Neural cell (in vitro differentiated cells): Measurements from ENCODE around the gene BUB3. TPM values are rescaled to one million over a fixed set of nuclear protein-coding genes. Genes with fewer than 3 reads are reported as not detected.
A peak's percentile ranks its signal among the peaks of the same experiment; 100 is the strongest.

ENCODE experiments used
- H2AFZ ChIP-seq: fragments of 200-600, 300-800 bp; sonication (generic), shearing (Covaris generic); 2 replicates; pipeline ENCODE4 v1.6.0; 2014; ENCODE audit warnings: low read depth, mild to moderate bottlenecking, antibody characterized with exemption, low read length, moderate library complexity
- H3F3A ChIP-seq: fragments of 200-600 bp; shearing (Covaris generic); 2 replicates; pipeline ENCODE4 v1.6.1; 2016; ENCODE audit warnings: mild to moderate bottlenecking, moderate library complexity, mixed read lengths, antibody characterized with exemption, low read length; ENCODE audit not compliant: insufficient read depth, poor library complexity, severe bottlenecking
- H3K27ac ChIP-seq: fragments of 200-600, 300-800 bp; sonication (generic), shearing (Covaris generic); 2 replicates; pipeline ENCODE4 v1.5.1; 2014; ENCODE audit warnings: mild to moderate bottlenecking, low read length, moderate library complexity
- H3K27me3 ChIP-seq: fragments of 300-800, 200-600 bp; sonication (generic), shearing (Covaris generic); 2 replicates; pipeline ENCODE4 v1.6.0; 2014; ENCODE audit warnings: mild to moderate bottlenecking, low read depth, low read length, moderate library complexity; ENCODE audit not compliant: insufficient read depth
- H3K36me3 ChIP-seq: fragments of 300-800, 200-600 bp; sonication (generic), shearing (Covaris generic); 2 replicates; pipeline ENCODE4 v1.5.1; 2014; ENCODE audit warnings: mild to moderate bottlenecking, antibody characterized with exemption, low read length, moderate library complexity; ENCODE audit not compliant: insufficient read depth
- H3K4me2 ChIP-seq: fragments of 300-800, 200-600 bp; sonication (generic), shearing (Covaris generic); 2 replicates; pipeline ENCODE4 v1.6.0; 2014; ENCODE audit warnings: mild to moderate bottlenecking, low read length
- H3K4me3 ChIP-seq: fragments of 300-800, 200-600 bp; sonication (generic), shearing (Covaris generic); 2 replicates; pipeline ENCODE4 v1.5.1; 2014; ENCODE audit warnings: mild to moderate bottlenecking, low read length, moderate library complexity
- H3K79me2 ChIP-seq: fragments of 200-600 bp; shearing (Covaris generic); replicated peaks from 2 replicates; pipeline ENCODE4 v1.6.0; 2014; ENCODE audit warnings: mild to moderate bottlenecking, low read length, moderate library complexity; ENCODE audit not compliant: insufficient read depth
- H3K9ac ChIP-seq: fragments of 300-800, 200-600 bp; sonication (generic), shearing (Covaris generic); 2 replicates; pipeline ENCODE4 v1.6.1; 2016; ENCODE audit warnings: mild to moderate bottlenecking, low read length, mixed read lengths
- H3K9me2 ChIP-seq: fragments of 200-600 bp; shearing (Covaris generic); 2 replicates; pipeline ENCODE4 v1.6.1; 2016; ENCODE audit warnings: mild to moderate bottlenecking, low read length, mixed read lengths; ENCODE audit not compliant: insufficient read depth
- H3K9me3 ChIP-seq: fragments of 200-600, 300-800 bp; sonication (generic), shearing (Covaris generic); 2 replicates; pipeline ENCODE4 v1.6.1; 2016; ENCODE audit warnings: mild to moderate bottlenecking, mixed run types, low read length, moderate library complexity, mixed read lengths
- H4K20me1 ChIP-seq: fragments of 200-600 bp; shearing (Covaris generic); 2 replicates; pipeline ENCODE4 v1.6.1; 2016; ENCODE audit warnings: mild to moderate bottlenecking, mixed run types; ENCODE audit not compliant: insufficient read depth
- EP300 ChIP-seq: fragments of 450-650 bp; conservative IDR thresholded peaks from 2 replicates; pipeline ENCODE4 v1.6.1; 2014; ENCODE audit warnings: antibody characterized with exemption, mild to moderate bottlenecking, moderate library complexity; ENCODE audit not compliant: poor library complexity, severe bottlenecking
- EZH2 ChIP-seq: fragments of 200-600, 300-800 bp; shearing (Covaris generic), sonication (generic); IDR thresholded peaks from 2 replicates; pipeline ENCODE4 v1.6.1; 2014; ENCODE audit warnings: antibody characterized with exemption, low read length, borderline replicate concordance, mild to moderate bottlenecking; ENCODE audit not compliant: insufficient read depth, poor library complexity, severe bottlenecking
- MXI1 ChIP-seq: fragments of 450-650 bp; conservative IDR thresholded peaks from 2 replicates; pipeline ENCODE4 v1.6.1; 2014; ENCODE audit warnings: antibody characterized with exemption, mild to moderate bottlenecking; ENCODE audit not compliant: poor library complexity, severe bottlenecking
- POLR2AphosphoS5 ChIP-seq: IDR thresholded peaks from 2 replicates; pipeline ENCODE4 v1.6.1; 2012
- RAD21 ChIP-seq: fragments of 450-650 bp; conservative IDR thresholded peaks from 2 replicates; pipeline ENCODE4 v1.6.1; 2014; ENCODE audit warnings: antibody characterized with exemption, mild to moderate bottlenecking, moderate library complexity
- TAF1 ChIP-seq: IDR thresholded peaks from 2 replicates; pipeline ENCODE4 v1.6.1; 2012; ENCODE audit warnings: low read depth
- polyA plus RNA-seq: library from polyadenylated mRNA; depleted of rRNA; stranded (reverse); fragments of >200 nt; gene quantifications from 2 replicates; pipeline ENCODE4 v1.2.3, GENCODE V29; 2014
- TF ChIP-seq, protein P1 (sequence below): fragments of 450-650 bp; IDR thresholded peaks from 2 replicates; pipeline ENCODE4 v1.5.1; 2014; ENCODE audit warnings: antibody characterized with exemption, mild to moderate bottlenecking, moderate library complexity; ENCODE audit not compliant: poor library complexity, severe bottlenecking

BUB3 gene
- polyA plus RNA-seq, 1 donor from 2014 or later: 162 TPM

DNA sequence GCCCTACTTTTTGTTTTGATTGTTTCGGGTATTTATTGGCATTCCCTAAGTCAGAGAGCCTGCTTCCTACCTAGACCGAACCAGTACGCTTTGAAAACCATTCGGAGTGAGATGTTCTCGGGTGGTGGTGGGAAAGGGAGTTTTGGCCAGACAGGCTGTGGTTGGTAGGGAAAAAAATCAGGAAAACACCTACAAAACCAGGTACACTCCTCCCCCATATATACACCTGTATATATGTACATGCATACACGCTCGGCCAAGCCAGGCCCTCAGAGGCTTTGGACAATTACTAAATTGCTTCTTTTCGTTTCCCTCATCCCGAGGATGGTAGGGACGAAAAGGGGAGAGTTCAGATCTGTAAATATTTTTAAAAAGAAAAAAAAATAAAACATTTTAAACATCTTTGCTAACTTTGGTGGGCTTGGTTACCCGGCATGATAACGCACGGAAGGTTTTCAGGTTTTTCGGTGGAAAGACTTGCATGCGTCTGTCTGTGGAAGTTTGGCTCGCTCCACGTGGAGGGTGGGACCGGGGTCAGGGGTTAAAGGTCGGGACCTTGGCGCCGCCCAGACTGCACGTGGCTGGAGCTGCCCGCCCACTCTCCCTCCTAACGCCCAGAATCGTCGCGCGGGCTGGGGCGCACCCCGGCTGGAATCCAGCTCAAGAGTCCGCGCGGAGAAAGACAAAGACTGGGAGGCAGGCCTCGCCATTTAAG, 3.8 kb upstream of the BUB3 start:
- no peaks in the 10 kb centered on the region for H3K9me2 ChIP-seq
- TF ChIP-seq EP300: no peak
- TF ChIP-seq POLR2AphosphoS5: peak; percentile 61
- H3K4me3 ChIP-seq: peak overlapping the region; percentile 65
- H3K9me3 ChIP-seq: no peaks in the 10 kb centered on the region
- H3K36me3 ChIP-seq: no peaks in the 10 kb centered on the region
- H3K27ac ChIP-seq: no peak overlapping the region
- H4K20me1 ChIP-seq: no peaks in the 10 kb centered on the region
- peak overlapping the region; percentile 53 for H3K4me2 ChIP-seq
- H3F3A ChIP-seq: no peaks in the 10 kb centered on the region
- H2AFZ ChIP-seq: no peak overlapping the region
- H3K9ac ChIP-seq: no peak overlapping the region
- H3K27me3 ChIP-seq: peaks cover 82% of the 10 kb centered on the region
- peaks cover 7% of the 10 kb centered on the region for H3K79me2 ChIP-seq

DNA sequence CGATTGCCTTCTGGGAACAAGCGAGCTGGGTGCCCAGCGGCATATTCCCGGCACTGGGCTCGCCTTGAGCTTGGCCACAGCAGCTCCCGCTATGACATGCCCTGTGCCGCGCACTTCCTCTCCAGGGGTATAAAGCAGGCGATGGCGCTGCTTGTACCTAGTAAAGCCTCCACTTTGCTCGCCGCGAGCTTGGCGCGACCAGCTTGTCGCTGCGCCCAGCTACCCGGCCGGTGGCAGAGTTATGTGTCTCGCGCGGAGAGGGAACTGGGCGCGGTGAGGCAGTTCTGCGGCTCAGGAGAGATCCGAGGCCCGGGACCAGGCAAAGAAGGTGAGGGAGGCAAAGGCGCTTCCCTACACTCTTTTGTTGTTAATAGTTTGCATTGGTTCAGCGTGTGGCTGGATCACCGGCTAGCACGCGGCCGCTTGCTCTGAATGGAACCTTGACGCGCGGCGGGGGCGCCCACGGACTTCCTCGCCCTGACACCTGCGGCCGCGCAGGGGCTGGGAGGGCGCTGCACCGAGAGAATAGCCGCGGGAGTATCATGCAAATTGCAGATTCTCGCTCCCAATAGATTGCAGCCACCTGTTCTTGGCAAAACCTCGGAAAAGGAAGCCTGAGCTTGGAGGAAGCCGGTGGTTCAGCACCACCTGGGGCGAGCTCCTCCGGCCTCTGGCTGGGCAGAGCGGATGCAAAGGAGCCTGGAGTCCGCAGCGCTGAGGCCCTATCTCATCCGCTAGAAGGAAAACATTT, 3.0 kb upstream of the BUB3 start:
- H4K20me1 ChIP-seq: no peaks in the 10 kb centered on the region
- H3K79me2 ChIP-seq: peaks cover 15% of the 10 kb centered on the region
- H3K27me3 ChIP-seq: peaks cover 74% of the 10 kb centered on the region
- peaks cover 4% of the 10 kb centered on the region for H3K36me3 ChIP-seq
- no peaks in the 10 kb centered on the region for H3K9me3 ChIP-seq
- TF ChIP-seq MXI1 (no peak), EZH2 (peak; percentile 62)
- peak overlapping the region; percentile 35 for H3K4me3 ChIP-seq
- no peaks in the 10 kb centered on the region for H3K9me2 ChIP-seq
- no peak overlapping the region for H3K9ac ChIP-seq
- H3K4me2 ChIP-seq: no peak overlapping the region
- H2AFZ ChIP-seq: no peak overlapping the region
- no peak overlapping the region for H3K27ac ChIP-seq
- H3F3A ChIP-seq: no peaks in the 10 kb centered on the region

DNA sequence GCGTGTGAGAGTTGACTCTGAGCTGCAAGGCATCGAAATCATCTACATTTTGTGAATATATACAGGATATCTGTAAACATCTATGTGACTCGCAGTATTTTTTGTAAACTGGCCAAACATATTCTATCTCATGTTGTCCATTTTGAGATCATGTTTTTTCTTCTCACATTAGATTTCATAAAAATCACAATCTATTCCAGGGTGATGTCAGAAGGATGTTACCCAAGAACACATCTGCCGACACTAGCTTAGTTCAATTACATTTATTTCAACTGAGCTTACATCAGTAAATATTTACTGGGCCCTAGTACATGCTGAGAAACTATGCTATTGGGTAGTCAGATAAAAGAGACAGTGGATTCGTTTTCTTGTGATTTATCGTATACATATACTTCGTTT, 2.5 kb upstream of the BUB3 start:
- Histone ChIP-seq H3F3A (no peaks in the 10 kb centered on the region), H3K79me2 (peaks cover 19% of the 10 kb centered on the region), H2AFZ (no peak overlapping the region), H3K9me3 (no peaks in the 10 kb centered on the region), H4K20me1 (no peaks in the 10 kb centered on the region), H3K9me2 (no peaks in the 10 kb centered on the region), H3K4me2 (no peak overlapping the region), H3K4me3 (peak overlapping the region; percentile 35), H3K27me3 (peaks cover 69% of the 10 kb centered on the region), H3K9ac (no peak overlapping the region), H3K27ac (no peak overlapping the region), H3K36me3 (peaks cover 6% of the 10 kb centered on the region)
- no peak for TF ChIP-seq TAF1
- no peak for TF ChIP-seq EZH2
- no peak for TF ChIP-seq EP300
- TF ChIP-seq POLR2AphosphoS5: peak; percentile 43
- TF ChIP-seq, protein P1, sequence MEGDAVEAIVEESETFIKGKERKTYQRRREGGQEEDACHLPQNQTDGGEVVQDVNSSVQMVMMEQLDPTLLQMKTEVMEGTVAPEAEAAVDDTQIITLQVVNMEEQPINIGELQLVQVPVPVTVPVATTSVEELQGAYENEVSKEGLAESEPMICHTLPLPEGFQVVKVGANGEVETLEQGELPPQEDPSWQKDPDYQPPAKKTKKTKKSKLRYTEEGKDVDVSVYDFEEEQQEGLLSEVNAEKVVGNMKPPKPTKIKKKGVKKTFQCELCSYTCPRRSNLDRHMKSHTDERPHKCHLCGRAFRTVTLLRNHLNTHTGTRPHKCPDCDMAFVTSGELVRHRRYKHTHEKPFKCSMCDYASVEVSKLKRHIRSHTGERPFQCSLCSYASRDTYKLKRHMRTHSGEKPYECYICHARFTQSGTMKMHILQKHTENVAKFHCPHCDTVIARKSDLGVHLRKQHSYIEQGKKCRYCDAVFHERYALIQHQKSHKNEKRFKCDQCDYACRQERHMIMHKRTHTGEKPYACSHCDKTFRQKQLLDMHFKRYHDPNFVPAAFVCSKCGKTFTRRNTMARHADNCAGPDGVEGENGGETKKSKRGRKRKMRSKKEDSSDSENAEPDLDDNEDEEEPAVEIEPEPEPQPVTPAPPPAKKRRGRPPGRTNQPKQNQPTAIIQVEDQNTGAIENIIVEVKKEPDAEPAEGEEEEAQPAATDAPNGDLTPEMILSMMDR: no peak
- no peak for TF ChIP-seq RAD21
